Measurements from ENCODE around the gene SMARCA4.
"Not testable (repeated sequence)": the region's sequence is repeated elsewhere in the genome, so short reads cannot be mapped to it uniquely, and the experiment has no call there.

SMARCA4 gene

DNA sequence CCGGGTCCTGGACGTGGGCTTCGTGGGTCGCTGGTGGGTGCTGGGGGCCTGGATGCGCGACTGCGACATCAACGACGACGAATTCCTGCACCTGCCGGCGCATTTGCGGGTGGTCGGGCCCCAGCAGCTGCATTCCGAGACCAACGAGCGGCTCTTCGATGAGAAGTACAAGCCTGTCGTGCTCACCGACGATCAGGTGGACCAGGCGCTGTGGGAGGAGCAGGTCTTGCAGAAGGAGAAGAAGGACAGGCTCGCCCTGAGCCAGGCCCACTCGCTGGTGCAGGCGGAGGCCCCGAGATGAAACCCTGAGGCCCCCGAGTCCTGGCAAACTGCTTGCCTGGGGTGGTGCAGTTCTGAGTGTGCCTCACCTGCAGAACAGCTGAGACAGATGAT lies 31.4 kb upstream of the SMARCA4 start:
- DNase-seq: no peak

- DNase-seq: no peak
Observed at GRCh38 chr19:10935371-10936059, 25.3 kb upstream of the SMARCA4 start.

DNA sequence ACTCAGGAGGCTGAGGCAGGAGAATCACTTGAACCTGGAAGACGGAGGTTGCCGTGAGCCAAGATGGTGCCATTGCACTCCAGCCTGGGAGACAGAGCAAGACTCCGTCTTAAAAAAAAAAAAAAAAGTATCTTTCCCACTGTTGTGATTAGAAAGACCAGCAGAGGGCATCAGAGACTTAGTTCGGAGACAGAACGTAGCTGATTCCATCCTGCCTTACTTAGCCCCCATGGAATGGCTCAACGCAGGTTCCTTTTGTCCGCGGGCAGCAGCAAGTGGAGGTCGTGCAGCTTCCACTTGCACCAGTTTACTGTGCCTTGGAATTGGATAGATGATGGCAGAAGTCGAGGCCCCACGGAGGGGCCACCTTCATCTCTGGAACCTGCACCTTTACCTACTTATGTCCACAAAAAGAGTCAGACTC lies 24.2 kb upstream of the SMARCA4 start:
- DNase-seq: peak; percentile 69

DNA sequence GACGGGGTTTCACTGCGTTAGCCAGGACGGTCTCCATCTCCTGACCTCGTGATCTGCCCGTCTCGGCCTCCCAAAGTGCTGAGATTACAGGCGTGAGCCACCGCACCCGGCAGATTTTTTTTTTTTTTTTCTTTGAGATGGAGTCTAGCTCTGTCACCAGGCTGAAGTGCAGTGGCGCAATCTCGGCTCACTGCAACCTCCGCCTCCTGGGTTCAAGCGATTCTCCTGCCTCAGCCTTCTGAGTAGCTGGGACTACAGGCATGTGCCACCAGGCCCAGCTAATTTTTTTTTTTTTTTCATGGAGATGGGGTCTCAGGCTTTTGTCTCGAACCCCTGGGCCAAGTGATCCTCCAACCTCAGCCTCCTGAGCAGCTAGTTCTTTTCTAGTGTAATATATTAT lies 19.2 kb upstream of the SMARCA4 start:
- not testable (repeated sequence) for DNase-seq

GRCh38 chr19:10943412-10943811 lies 17.4 kb upstream of the SMARCA4 start:
- not testable (repeated sequence) for DNase-seq

DNA sequence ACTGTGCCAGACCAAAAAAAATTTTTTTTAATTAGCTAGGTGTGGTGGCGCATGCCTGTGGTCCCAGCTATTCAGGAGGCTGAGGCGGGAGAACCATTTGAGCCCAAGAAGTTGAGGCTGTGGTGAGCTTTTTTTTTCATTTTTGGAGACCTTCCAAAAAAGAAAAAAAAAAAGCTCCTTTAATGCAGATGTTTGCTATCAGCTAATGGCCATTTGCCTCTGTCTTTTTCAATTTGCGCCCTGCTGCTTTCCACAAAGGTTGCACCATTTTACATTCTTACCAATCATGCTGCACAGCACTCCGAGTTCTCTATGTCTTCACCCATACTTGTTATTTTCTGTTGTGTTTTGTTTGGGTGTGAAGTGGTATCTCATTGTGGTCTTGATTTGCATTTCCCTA lies 15.6 kb upstream of the SMARCA4 start:
- no peak for DNase-seq

GRCh38 chr19:10946958-10947657 lies 13.7 kb upstream of the SMARCA4 start:
- DNase-seq: no peak

GRCh38 chr19:10952809-10953208 lies 8.0 kb upstream of the SMARCA4 start:
- DNase-seq: no peak

GRCh38 chr19:10959277-10959968 lies 1.4 kb upstream of the SMARCA4 start:
- DNase-seq: not testable (repeated sequence)

DNA sequence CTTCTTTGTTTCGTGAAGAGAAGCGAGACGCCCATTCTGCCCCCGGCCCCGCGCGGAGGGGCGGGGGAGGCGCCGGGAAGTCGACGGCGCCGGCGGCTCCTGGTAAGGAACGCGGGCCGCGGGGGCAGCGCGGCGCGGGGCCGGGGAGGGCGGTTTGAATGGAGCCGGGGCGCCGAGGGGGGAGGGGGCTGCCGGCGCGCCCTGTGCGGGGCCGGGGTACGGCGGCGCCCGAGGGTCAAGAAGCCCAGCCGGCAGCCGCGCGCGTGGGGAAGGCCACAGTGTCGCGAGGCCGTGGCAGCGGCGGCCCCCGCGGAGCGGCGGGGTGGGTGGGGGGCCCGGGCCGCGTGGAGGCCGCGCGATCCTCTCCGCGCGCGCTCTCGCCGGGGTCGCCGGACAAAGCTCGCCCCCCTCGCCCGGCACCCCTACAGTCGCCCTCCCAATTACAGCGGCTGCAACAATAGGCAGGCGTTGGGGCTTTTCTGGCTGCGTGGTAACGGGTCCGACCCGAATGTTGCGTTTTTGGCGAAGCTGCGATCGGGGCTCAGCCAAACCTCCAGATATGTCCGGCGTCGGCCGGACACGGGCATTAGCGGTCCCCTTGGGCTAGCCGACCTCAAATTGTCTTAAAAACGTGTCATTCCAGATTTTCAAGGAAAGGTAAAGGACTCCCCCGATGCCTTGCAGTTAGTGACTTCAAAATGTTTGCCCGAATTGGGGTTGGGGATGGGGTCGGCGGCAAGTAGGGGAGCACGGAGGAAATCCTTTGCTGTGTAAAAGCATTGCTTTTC lies 437 bp downstream of the SMARCA4 start:
- DNase-seq: no peak

- DNase-seq: no peak
Observed at GRCh38 chr19:10962863-10963262, 2.0 kb downstream of the SMARCA4 start.

DNA sequence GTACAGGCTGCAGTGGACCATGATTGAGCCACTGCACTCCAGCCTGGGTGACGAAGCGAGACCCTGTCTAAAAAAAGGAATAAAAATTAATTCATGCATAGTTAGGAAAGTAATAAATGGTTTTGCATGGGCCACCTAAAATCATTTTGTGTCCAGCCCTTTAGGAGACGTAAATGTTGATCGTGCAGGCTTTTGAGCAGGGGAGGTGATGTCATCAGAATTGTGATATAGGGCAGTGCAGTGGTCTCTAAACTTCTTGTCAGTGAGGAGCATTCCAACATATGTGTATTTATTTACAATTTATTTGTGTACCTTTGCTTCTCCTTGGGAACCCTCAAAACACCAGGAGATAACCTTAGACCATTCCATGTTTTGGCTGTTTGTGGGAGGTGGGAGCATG lies 3.0 kb downstream of the SMARCA4 start:
- DNase-seq: no peak

DNA sequence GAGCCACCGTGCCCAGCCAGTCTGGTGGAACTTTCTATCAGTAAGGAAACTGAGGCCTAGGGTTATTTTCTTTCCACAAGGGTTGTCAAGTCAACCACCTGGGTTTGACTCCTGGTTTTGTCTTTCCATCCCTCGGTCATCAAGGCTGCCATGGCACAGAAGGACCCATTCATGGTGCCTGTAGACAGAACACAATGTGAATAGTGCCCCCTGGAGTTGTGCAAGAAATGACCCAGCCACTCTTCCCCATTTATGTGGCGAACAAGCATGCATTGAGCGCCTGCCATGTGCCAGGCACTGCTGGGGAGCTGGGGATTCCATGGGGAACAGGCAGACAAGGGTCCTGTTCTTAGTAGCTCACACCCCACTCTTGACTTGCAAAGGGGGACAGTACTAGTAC lies 4.1 kb downstream of the SMARCA4 start:
- DNase-seq: no peak

- no peak for DNase-seq
Observed at GRCh38 chr19:10965398-10965797, 4.6 kb downstream of the SMARCA4 start.

DNA sequence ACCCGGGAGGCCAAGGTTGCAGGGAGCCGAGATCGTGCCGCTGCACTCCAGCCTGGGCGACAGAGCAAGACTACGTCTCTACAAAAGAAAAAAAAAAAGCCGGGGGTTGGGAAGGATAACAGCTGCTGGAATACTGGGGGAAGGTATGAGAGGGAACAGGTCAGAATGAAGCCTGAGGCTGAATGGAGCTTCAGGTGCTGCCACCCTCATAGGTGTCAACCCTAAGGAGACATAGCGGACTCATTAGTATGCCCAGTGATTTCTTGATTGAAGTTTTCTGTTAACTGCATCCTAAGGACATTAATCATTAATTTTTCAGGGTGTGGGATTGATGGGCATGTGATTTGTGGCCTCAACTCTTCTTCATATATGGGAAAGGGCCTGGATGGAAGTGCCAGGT lies 6.0 kb downstream of the SMARCA4 start:
- no peak for DNase-seq

- no peak for DNase-seq
Observed at GRCh38 chr19:10968527-10969135, 7.8 kb downstream of the SMARCA4 start.

GRCh38 chr19:10971107-10971726 lies 10.4 kb downstream of the SMARCA4 start:
- no peak for DNase-seq

GRCh38 chr19:10975374-10976130 lies 14.7 kb downstream of the SMARCA4 start:
- DNase-seq: no peak

DNA sequence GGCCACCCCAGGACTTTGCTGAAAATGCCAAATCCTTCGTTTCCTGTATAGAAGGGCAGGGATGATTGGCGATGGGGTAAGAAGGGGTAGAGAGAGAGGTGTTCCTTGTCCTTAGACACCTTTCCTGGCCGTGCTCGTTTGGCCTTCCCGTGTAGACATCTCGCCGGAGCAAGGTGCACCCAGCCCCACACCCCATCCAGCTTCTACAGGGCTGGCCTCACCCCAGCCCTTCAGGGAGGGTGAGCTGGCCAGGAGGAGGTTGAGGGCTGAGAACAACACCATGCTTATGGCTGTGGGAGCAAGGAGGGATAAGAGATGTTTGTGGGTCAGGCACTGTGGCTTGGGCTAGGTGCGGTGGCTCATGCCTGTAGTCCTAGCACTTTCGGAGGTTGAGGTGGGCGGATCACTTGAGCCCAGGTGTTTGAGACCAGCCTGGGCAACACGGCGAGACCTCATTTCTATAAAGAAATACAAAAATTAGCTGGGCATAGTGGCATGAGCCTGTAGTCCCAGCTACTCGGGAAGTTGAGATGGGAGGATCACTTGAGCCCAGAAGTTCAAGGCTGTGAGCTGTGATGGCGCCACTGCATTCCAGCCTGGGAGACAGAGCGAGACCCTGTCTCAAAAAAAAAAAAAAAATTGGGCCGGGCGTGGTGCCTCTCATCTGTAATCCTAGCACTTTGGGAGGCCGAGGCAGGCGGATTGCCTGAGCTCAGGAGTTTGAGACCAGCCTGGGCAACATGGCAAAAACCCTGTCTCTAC lies 15.5 kb downstream of the SMARCA4 start:
- DNase-seq: no peak

GRCh38 chr19:10977742-10978092 lies 16.9 kb downstream of the SMARCA4 start:
- DNase-seq: no peak

DNA sequence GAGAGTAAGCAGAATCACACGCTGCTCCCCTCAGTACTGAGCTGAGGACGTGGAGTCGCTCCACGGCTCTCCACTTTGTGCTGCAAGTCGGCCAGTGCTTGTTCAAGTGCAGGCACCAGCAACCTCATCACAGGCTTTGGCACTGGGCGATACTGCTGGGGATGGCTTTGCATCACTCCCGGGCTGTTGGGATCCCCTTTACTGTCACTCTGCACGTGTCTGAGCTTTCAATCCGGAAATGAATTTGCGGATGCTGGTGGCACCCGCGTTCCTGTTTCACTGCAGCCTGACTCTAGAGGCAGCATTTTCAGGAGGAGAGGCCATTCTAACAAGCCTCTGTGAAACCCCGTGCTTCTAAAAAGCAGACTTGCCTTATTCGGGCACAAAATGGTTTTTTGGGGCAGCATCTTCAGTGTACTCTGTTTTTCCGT lies 19.1 kb downstream of the SMARCA4 start:
- DNase-seq: peak; percentile 27
